OCI-LY7 (cell line): ENCODE data around the gene KIF11. TPM values are rescaled to one million over a fixed set of nuclear protein-coding genes. Genes with fewer than 3 reads are reported as not detected.

ENCODE experiments used
- BruUV-seq: library from RNA; stranded (reverse); fragments of 400-500 nt; replicated peaks from 2 replicates; lab custom pipeline; 2021; lab: Mats Ljungman, UMichigan
- CTCF ChIA-PET: fragments of 300-600 bp; sonication (Branson Sonifier 250); formaldehyde crosslinking; loops from one replicate; lab custom pipeline; 2022; ENCODE audit warnings: antibody characterized with exemption; ENCODE audit not compliant: unreplicated experiment; lab: Charles Lee
- POLR2A ChIA-PET: fragments of 300-600 bp; sonication (Branson Sonifier 250); formaldehyde crosslinking; loops from one replicate; lab custom pipeline; 2022; ENCODE audit warnings: antibody characterized with exemption; lab: Charles Lee
- DNase-seq: peaks from one replicate; pipeline ENCODE4 v3.0.0-alpha.2; 2015; ENCODE audit warnings: low spot score
- H2AFZ ChIP-seq: fragments of 200-600 bp; sonication (generic), shearing (Covaris generic); 2 replicates; pipeline ENCODE4 v1.6.1; 2014; ENCODE audit warnings: mild to moderate bottlenecking, antibody characterized with exemption, low read length, moderate library complexity
- H3K27ac ChIP-seq: fragments of 200-600 bp; sonication (generic); 2 replicates; pipeline ENCODE4 v1.5.1; 2014; ENCODE audit warnings: mixed run types, low read depth, mild to moderate bottlenecking, moderate library complexity, low read length, inconsistent platforms; ENCODE audit not compliant: poor library complexity, severe bottlenecking
- H3K36me3 ChIP-seq: fragments of 200-600 bp; sonication (generic); 2 replicates; pipeline ENCODE4 v1.6.1; 2014; ENCODE audit warnings: mild to moderate bottlenecking, antibody characterized with exemption, low read length, moderate library complexity, mixed read lengths; ENCODE audit not compliant: insufficient read depth
- H3K4me1 ChIP-seq: fragments of 200-600 bp; sonication (generic); 2 replicates; pipeline ENCODE4 v1.5.1; 2014; ENCODE audit warnings: mild to moderate bottlenecking, low read length; ENCODE audit not compliant: insufficient read depth, poor library complexity, severe bottlenecking
- H3K4me2 ChIP-seq: fragments of 200-600 bp; sonication (generic); 2 replicates; pipeline ENCODE4 v1.6.1; 2014; ENCODE audit warnings: mild to moderate bottlenecking, low read length
- H3K4me3 ChIP-seq: fragments of 200-600 bp; sonication (generic); 2 replicates; pipeline ENCODE4 v1.5.1; 2014; ENCODE audit warnings: mild to moderate bottlenecking, low read depth, low read length; ENCODE audit not compliant: poor library complexity, severe bottlenecking
- H3K79me2 ChIP-seq: fragments of 200-600 bp; sonication (generic); 2 replicates; pipeline ENCODE4 v1.6.1; 2016; ENCODE audit warnings: low read depth, mild to moderate bottlenecking, low read length, moderate library complexity, mixed read lengths; ENCODE audit not compliant: insufficient read depth
- H3K9me2 ChIP-seq: fragments of 200-600 bp; sonication (generic); 2 replicates; pipeline ENCODE4 v1.6.1; 2016; ENCODE audit warnings: mild to moderate bottlenecking, low read length, mixed read lengths; ENCODE audit not compliant: insufficient read depth
- H3K9me3 ChIP-seq: fragments of 200-600 bp; sonication (generic); 2 replicates; pipeline ENCODE4 v1.6.1; 2014; ENCODE audit warnings: mild to moderate bottlenecking, mixed run types, low read length, mixed read lengths
- H4K20me1 ChIP-seq: fragments of 200-600 bp; sonication (generic); 2 replicates; pipeline ENCODE4 v1.6.1; 2014; ENCODE audit warnings: mild to moderate bottlenecking, antibody characterized with exemption, low read length, moderate library complexity, mixed read lengths; ENCODE audit not compliant: insufficient read depth
- EZH2phosphoT487 ChIP-seq: fragments of 200-600 bp; sonication (generic); IDR thresholded peaks from 2 replicates; pipeline ENCODE4 v1.6.1; 2018; ENCODE audit warnings: low read depth, borderline replicate concordance, mild to moderate bottlenecking, mixed run types, antibody characterized with exemption, low read length, moderate library complexity, mixed read lengths
- intact Hi-C: fragments of 100-400 bp; cut with micrococcal nuclease; formaldehyde crosslinking; loops from one replicate; pipeline ENCODE4 v1.10.0; 2022; ENCODE audit not compliant: unreplicated experiment
- total RNA-seq, 2 experiments: library from RNA; depleted of rRNA in 1 of 2; stranded (reverse); fragments of >200 nt in 1 of 2; shearing (Covaris generic) in 1 of 2; gene quantifications; 2 replicates each; pipeline ENCODE4 v1.2.3, GENCODE V29; 2014 to 2022
- TF ChIP-seq, protein P1 (sequence below): fragments of 200-600 bp; sonication (generic); conservative IDR thresholded peaks from 2 replicates; pipeline ENCODE4 v1.5.1; 2014; ENCODE audit warnings: mild to moderate bottlenecking, antibody characterized with exemption, low read length, moderate library complexity, mixed read lengths

Gene KIF11
- total RNA-seq, 2 experiments from 2014 or later = 71.8 to 103 TPM

DNA sequence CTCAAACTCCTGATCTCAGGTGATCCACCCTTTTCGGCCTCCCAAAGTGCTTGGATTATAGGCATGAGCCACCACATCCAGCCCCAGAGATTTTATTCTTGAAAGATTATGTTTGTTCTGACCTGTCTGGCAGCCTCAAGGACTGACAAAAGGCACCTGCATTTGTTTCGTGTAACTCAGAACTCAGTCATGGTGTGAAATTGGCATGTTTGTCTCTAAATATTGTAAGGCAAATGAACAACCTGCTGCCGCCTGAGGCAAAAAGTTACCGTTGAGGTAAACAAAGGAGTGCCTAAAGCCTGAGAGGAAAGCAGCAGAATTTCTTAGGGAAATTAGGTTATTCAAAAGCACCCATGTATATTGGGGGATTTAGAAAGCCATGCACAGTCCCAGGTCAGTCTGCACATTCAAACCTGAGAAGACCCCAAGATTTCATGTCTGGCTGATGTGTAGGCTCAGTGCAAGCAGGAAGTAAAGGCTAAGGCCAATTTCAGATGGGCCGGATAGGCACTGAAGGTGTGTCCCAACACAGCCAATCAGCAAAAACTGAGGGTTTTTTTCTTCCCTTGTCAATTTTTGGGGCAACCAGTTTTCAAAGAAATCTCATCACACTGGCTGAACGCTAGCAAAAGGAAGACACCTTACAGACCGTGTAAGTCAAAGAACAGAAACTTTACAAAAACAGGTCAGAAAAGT is 63.5 kb downstream of the KIF11 start:
- ChIA-PET CTCF (no interaction called here), POLR2A (interaction anchor here (1.0 to 1.5 kb wide), 3 partner anchors 11 to 66 kb away, joined by 3 read pairs; partner anchors contain the start of gene HHEX)
- no TSS peak for BruUV-seq
- H3K4me1 ChIP-seq = no peaks in the 10 kb centered on the region
- no peaks in the 10 kb centered on the region for H3K9me2 ChIP-seq
- intact Hi-C loops = no loop called here
- TF ChIP-seq, protein P1, sequence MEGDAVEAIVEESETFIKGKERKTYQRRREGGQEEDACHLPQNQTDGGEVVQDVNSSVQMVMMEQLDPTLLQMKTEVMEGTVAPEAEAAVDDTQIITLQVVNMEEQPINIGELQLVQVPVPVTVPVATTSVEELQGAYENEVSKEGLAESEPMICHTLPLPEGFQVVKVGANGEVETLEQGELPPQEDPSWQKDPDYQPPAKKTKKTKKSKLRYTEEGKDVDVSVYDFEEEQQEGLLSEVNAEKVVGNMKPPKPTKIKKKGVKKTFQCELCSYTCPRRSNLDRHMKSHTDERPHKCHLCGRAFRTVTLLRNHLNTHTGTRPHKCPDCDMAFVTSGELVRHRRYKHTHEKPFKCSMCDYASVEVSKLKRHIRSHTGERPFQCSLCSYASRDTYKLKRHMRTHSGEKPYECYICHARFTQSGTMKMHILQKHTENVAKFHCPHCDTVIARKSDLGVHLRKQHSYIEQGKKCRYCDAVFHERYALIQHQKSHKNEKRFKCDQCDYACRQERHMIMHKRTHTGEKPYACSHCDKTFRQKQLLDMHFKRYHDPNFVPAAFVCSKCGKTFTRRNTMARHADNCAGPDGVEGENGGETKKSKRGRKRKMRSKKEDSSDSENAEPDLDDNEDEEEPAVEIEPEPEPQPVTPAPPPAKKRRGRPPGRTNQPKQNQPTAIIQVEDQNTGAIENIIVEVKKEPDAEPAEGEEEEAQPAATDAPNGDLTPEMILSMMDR = no peak
- H3K4me2 ChIP-seq = no peak overlapping the region
- DNase-seq = no peak
- no peaks in the 10 kb centered on the region for H4K20me1 ChIP-seq
- no peak overlapping the region for H3K4me3 ChIP-seq
- no peaks in the 10 kb centered on the region; the same call in 1 of the 2 replicates for H3K9me3 ChIP-seq
- H3K27ac ChIP-seq = no peak overlapping the region
- no peaks in the 10 kb centered on the region for H3K79me2 ChIP-seq
- peaks cover 58% of the 10 kb centered on the region for H3K36me3 ChIP-seq
- no peak overlapping the region for H2AFZ ChIP-seq

DNA sequence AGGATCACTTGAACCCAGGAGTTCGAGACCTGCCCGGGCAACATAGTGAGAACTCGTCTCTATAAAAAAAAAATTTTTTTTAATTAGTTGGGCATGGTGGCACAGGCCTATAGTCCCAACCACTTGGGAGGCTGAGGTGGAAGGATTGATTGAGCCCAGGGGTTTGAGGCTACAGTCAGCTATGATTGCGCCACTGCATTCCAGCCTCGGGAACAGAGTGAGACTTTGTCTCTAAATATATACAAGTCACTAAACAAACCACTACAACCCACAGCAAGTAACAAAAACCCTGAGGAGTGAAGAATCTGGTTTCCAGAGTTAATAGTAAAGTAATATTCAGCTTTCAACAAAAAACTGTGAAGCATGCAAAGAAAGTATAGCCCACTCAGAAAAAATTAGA is 64.1 kb downstream of the KIF11 start:
- BruUV-seq = no TSS peak
- no peak overlapping the region for H3K4me2 ChIP-seq

DNA sequence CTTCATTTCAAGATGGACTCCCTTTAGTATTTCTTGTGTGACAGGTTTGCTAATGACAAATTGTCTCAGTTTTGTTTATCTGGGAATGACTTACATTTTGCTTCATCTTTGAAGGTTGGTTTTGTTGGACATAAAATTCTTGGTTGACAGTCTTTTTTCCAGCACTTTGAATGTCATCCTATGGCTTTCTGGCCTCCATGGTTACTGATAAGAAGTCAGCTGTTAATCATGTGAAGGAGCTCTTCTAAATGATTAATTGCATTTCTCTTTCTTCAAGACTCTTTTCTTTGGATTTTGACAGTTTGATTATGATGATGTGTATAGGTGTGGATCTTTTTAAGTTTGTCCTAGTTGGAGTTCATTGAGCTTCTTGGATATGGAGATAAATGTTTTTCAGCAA is 69.9 kb downstream of the KIF11 start:
- Histone ChIP-seq H3K9me2 (no peaks in the 10 kb centered on the region), H3K4me3 (no peak overlapping the region), H3K27ac (no peak overlapping the region), H3K4me1 (no peaks in the 10 kb centered on the region), H4K20me1 (no peaks in the 10 kb centered on the region), H3K9me3 (peaks cover 17% of the 10 kb centered on the region; the same call in 1 of the 2 replicates), H3K36me3 (peaks cover 3% of the 10 kb centered on the region), H2AFZ (no peak overlapping the region), H3K79me2 (no peaks in the 10 kb centered on the region), H3K4me2 (no peak overlapping the region)
- ChIA-PET CTCF (no interaction called here), POLR2A (interaction anchor here (0.7 to 2.2 kb wide), 3 partner anchors 18 to 61 kb away, joined by 3 to 7 read pairs (median 4); no protein-coding TSS in a partner anchor)
- no peak for TF ChIP-seq EZH2phosphoT487
- TF ChIP-seq, protein P1 = no peak
- BruUV-seq = no TSS peak
- intact Hi-C loops = no loop called here
- DNase-seq = peak; percentile 16

More for the DNA sequence above, 64.1 kb downstream of the KIF11 start:
- no peak overlapping the region for H3K4me3 ChIP-seq
- no peaks in the 10 kb centered on the region for H3K79me2 ChIP-seq
- intact Hi-C loops = no loop called here
- no peaks in the 10 kb centered on the region for H4K20me1 ChIP-seq
- CTCF ChIA-PET = no interaction called here
- H3K9me3 ChIP-seq = no peaks in the 10 kb centered on the region; the same call in 1 of the 2 replicates
- TF ChIP-seq EZH2phosphoT487 = no peak
- TF ChIP-seq, protein P1 = no peak
- peaks cover 52% of the 10 kb centered on the region for H3K36me3 ChIP-seq
- no peak for DNase-seq
- H3K27ac ChIP-seq = no peak overlapping the region
- no peaks in the 10 kb centered on the region for H3K9me2 ChIP-seq
- H3K4me1 ChIP-seq = no peaks in the 10 kb centered on the region
- POLR2A ChIA-PET = interaction anchor here (1.0 to 1.5 kb wide), 4 partner anchors 10 to 66 kb away, joined by 3 to 6 read pairs (median 3); partner anchors contain the start of gene HHEX
- no peak overlapping the region for H2AFZ ChIP-seq
